Inflammatory macrophage treated with lipopolysaccharide for 1 hour (primary cell): ENCODE data around the gene MEIS2.
A peak's percentile ranks its signal among the peaks of the same experiment; 100 is the strongest.

Experiments
- DNase-seq, 2 donors: peaks; one replicate each; pipeline ENCODE4 v3.0.0-alpha.2; 2020 to 2022

The MEIS2 gene

DNA sequence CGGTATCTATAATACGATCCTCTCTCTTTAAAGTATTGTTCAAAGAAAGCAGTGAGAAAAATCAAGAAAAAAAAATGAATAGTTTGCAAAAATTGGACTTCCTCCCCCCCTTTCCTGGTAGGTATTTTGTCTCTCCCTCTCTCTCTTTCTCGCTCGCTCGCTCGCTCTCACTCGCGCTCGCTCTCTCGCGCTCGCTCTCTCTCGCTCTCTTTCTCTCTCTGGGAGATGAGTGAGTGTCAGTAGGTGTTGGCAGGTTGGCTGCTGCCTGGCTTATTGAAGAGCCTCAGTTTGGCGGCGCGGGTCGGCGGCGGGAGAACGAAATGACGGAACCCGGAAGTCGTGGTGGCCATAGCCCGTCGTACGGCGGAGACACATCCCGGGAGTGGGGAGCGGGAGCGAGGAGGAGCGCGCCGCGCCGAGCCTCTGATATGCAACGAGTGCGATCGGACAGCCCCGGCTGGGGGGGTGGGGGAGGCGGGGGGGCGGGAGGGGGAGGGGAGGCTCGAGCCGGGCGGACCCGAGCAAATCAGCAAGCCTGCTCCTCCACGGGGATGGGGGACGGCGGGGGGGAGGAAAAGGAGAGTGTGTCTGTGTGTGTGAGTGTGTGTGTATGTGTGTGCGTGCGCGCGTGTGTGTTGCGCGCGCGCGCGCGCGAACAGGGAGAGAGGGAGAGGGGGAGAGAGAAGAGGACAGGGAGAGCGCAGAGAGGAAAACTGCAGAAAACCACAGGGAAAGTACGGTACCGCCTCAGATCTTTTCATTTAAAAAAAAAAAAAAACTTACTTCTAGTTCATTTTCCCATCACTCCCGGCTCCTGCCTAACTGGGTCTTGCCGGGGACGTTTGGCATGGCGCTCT, at the start of gene MEIS2:
MEIS2 (minus strand) TSS at position 441 of the 857 bp plus-strand sequence. CDS start 1,083 bp downstream, outside the sequence.
- peak in 1 of 2 donors; percentile 25 for DNase-seq

DNA sequence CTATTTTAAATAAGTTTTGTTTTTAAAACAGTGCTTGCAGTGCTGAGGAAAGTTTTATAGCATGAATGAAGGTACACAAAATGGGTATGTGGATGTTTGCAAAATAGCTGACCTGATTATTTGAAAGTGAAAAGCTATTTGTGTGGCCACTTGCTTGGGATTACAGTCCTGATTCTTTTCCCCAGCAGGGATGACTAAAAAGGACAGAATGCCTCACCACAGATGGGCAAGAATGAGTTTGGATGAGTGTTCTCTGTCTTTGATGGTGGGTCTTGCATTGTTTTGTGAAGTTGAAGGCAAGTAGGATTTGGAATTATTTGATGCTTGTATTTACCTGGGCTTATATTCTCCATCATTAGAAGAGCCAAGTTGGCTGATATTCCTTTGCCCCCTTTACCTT, 48.8 kb upstream of the MEIS2 start:
- DNase-seq = no peak

DNA sequence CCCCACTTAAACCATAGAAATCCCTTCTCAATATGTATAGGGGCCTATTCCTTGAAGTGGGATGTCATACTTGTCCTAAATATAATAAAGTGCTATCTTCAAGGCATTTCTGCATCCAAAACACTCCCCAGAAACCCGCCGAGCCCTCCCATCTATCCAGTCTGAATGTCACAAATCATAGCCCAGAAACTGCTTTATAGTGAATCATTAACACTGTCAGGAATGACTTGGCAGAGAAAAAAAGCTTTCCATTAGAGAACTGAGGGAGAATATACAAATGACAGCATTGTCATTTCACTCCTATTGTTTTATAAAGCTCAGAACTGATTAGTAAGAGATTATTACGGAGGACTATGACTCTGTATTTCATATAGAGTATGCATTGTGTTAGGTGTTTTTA, 48.4 kb upstream of the MEIS2 start:
- DNase-seq = no peak

DNA sequence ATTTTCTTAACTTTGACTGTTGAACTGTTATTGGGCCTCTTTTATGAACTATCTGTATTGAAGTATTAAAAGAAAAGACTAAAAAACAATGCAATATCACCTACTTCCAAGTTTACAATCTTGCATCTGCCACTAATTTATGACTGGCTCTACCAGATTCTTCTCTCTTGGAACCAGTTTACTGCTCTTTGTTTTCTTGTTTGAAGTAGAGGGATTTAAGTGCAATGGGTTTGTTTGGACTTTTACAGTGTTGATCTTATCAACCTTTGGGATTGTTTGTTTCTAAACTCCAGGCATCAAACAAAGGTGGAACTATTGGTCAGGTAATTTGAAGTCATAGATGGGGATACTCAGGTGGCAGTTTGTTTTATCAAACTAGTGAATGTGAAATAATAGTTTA, 43.0 kb upstream of the MEIS2 start:
- no peak for DNase-seq

DNA sequence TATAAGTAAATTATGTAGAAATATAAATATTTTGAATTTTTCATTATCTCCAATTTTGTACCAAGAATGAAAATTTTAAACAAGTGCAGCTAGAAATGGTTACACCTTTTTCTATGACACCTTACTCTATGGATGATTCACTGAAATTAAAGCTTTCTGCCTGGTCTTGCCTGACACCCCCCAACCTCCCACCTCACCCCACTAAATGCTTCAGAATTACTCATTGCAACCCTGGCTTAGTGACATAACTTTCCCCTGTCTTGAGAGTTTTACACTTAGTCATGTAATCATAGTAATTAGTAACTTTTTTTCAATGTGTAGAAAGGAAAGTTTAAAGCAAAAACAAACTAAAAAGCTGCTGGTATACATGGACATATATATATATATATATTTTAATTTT, 42.0 kb upstream of the MEIS2 start:
- no peak for DNase-seq

DNA sequence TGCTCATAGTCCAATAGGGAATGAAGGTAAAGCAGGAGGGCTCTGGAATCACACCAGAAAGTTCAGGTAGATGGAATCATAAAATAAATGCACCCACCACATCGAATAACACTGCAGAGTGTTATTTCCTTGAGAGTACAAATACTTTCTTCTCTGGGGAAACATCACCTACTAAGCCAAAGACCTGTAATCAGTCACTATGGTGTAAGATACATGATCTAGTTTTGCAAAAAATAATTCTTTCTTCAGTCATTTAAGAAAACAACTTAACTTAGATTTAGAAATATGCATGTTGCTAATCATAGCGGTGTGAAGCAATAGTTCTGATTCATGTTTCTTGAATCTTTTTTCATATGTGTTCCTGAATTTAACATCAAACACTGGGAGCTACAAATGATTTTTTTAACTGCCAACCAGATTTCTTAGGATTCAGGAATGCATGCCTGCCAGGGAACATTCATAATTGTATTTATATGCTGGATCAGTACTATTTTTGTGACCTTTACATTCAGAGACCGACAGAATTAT, 40.2 kb upstream of the MEIS2 start:
- DNase-seq = no peak

DNA sequence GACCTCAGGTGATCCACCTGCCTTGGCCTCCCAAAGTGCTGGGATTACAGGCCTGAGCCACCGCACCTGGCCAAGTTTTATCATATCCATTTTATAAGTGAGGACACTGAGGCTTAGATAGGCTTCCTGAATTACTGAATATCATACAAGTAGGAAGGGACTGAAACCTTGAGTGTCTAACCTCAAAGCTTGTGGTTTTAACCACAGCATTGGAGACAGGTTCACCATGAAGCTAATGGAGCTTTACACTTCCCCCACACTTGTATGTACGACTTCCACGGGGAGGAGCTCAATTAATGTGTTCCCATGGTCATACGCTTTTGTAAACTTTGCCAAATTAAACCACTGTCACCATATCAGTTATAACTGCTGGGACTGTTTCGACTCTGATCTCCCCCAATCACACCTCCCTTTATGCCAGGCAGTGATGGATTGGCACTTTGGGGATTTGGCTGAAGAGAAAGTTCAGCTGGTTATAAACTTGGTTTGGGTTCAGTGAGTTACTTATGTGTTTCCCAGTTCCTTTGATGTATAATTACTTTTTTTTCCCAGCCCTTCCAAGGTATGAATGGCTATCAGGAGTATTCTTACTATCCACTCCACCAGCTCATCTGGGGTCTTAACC, 38.4 kb upstream of the MEIS2 start:
- no peak for DNase-seq

DNA sequence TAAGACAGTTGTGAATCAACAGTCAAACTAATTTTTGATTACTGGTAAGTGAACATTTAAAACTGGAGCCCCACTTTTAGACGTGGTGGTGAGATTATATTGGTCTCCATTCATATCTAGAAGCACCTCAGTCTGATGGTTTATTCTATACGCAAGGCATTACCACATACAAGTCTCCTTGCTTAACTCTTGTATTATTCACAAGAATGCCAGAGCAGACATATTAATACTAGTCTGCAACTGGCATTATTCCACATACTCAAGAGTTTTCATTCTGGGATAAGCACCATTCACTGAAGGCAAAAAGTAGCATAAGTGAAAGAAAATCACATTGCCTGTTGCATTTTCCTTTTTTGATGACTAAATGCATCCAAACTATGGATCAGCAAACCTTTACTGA, 36.9 kb upstream of the MEIS2 start:
- DNase-seq = no peak

DNA sequence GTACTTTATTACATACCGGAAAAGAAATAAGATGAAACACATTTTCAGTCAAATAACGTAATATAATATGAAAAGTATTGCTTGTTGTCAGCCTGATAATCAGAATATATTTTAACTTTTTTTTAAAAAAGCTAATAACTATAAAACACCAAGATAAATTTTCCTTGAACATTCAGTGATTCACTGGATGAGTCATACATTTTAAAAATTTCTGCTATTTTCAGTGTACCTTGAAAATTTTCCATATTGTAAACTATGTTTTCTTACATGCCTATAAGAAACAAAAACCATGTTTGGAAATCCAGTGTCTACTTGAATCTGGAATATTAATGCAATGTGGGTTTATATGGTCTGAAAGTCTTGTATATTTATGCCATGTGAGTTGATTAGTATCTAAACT, 36.3 kb upstream of the MEIS2 start:
- no peak for DNase-seq

DNA sequence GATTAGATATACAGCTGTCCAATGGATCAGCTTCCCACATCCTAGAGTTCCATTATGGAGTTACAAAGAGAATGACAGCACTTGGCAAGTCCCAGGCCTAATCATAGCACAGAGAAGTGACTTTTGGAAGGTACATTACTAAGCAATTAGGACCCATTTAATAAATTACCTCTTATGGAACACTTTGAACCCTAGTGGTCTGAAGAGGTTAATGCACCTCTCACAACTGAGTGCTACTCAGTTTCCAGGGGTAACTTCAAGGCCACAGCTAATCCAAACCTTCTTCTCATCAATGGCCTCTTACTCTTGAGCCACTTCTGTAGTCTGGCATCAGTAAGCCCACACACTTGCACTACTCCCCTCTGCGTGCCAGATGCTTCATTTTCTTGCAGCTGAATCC, 34.9 kb upstream of the MEIS2 start:
- DNase-seq = peak in 1 of 2 donors; percentile 5

DNA sequence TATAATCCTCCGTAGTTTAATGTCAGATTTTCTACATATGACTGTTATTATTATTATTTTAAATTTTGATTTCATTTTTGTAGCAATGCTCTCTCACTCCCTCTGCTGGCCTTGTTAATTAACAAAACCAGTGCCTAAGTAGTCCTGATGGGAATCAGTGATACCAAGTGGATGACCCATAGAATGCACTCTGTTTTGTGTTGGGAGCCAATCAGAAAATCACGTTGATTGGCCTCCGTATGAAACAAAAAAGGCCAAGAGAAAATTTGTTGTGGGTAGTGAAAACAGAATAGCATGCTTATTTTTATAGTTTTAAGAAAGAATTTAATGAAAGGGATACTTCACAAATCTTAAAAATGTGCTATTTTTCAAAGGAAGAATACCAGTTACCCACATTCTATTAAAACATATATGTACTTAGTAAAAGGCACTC, 34.4 kb upstream of the MEIS2 start:
- DNase-seq = peak; percentile 12 to 30

DNA sequence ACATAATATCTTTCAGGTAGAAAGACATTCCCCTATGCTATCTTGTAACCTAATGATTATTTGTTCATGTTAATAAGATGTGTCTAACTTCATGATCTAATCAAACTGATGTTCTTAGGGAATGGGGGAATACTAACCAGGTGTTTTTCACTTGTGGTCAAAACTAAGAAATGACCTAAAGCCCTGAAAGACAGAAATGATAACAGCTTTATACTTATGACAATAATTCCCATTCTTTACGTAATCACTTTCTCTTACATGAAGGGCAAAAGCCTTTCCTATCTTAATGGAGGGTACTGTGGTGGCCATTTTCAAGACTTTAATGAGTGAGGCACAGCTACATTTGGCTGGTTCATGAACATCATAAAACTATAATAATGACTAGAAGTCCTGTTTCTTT, 33.9 kb upstream of the MEIS2 start:
- DNase-seq = no peak

DNA sequence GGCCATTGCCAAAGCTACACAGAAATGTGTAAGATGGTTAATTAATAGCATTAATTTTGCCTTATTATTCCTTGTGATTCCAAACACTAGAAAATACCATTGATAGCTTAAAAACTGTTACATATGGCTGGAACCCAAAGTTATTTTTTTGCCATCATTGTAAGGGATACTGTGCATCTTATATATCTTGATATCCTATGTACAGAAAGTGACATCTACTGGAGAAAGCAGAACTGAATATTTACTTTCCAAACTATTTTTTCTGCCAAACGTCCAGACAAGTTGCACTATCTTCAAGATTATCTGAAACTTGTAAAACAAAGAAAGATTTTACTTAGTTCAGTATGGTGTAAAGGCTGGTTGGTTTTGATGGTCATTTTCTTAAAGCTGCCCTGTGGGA, 33.3 kb upstream of the MEIS2 start:
- DNase-seq = no peak

DNA sequence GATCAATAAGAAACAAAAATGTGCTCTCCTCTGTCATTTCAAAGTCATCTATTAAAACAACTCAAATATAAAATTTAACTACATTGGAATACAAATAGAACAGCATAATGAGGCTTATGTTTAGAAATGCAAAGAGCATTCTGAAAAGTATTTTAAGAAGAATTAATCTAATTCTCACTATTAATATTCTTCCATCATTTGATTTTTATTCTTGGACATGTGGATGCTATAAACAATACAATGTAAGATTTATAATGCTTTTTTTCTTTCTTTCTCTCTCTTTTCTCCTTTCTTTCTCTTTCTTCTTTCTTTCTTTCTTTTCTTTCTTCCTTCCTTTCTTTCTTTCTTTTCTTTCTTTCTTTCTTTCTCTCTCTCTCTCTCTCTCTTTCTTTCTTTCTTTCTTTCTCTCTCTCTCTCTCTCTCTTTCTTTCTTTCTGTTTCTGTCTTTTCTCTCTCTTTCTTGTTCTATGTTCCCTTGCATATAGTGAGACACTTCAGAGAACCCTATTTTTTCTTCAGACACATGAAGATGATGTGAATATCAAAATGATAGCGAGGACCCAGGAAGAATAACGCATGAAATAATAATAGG, 32.6 kb upstream of the MEIS2 start:
- no peak for DNase-seq

DNA sequence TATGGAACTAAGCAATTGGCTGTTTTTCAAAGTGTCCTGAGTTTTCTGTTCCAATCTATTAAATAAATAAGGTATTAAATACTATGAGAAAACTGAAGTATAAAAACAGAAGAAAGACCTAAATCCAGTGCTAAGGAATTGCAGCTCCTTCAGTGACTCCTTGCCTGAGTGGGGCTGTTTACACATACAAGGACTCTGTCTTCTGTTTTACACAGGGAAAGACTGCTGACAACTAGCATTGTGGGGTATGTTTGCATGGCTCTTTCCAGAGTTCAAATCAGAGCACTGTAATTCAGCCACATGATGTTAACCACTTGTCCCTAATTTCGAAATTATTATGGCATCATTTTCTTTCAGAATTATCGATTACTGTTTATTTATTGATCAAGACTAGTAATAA, 31.3 kb upstream of the MEIS2 start:
- DNase-seq = no peak

DNA sequence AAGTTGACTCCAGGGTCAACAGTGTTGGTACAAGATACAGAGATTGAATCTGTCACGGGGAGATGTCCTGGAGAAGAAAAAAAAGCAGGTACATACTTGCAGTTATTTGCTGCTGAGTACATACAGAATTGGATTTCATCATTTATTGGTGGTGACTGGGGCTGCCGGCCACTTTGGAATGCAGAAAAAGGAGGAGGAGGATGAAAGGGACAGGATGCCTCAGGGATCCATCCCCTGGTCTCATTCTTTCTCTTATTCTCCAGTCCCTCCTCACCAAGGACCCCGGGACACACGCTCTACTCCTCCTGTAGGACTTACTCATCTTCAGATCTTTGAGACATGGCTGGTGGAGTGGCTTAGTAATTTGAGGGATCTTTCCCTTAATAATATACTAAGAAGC, 30.0 kb upstream of the MEIS2 start:
- no peak for DNase-seq

DNA sequence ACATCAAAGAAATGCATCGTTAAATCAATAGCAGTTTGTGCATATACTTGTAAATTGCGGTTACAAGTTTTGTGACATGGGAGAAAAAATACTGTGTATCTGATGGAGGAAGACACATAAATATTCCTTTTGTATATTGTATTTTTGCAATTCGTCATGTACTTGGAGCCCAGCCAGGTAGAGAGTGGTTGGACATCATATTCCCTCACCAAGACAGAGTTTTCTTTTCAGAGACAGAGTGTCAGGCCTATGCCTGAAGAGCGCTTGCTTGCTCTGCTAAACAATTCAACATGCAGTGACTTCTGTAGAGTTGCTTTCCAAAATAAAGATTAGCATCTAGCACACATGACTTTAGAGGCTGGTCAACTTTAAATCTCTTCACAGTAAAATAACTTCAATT, 24.8 kb upstream of the MEIS2 start:
- DNase-seq = no peak

DNA sequence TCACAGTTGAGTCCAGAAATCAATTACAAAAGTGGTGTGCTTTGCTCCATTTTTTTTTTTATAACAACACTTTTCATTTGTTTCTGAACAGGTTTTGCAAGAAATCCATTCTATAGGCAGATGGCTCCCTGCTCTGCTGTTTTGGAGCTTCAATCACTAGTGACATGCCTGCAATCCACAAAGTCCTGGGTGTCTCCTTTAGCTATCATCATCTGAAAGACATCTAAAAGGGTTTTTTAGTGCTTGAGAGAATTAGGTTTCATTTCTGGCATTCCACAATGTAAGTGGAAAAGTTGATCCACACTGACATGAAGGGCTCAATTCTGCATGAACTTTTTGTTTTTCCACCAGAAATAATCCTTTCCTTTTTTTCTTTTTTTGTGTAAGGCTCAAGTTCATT, 24.0 kb upstream of the MEIS2 start:
- no peak for DNase-seq

DNA sequence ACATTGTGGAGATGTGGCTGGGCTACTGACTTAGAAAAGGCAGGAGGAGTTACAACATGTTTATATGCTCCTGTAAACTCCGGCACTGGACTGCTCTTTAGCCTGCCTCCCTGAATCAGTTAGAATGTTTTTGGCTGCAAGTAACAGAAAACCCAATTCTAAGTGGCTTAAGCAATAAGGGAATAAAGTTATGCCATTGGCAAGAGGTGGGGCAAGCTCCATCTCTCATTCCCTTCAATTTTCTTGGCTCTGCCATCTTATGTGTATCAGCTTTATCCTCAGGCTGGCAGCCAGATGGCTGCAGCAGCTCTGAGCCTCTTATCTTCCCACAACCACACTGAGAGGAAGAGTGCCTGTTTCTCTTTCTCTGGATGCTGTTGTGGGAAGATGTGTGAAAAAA, 22.4 kb upstream of the MEIS2 start:
- no peak for DNase-seq

DNA sequence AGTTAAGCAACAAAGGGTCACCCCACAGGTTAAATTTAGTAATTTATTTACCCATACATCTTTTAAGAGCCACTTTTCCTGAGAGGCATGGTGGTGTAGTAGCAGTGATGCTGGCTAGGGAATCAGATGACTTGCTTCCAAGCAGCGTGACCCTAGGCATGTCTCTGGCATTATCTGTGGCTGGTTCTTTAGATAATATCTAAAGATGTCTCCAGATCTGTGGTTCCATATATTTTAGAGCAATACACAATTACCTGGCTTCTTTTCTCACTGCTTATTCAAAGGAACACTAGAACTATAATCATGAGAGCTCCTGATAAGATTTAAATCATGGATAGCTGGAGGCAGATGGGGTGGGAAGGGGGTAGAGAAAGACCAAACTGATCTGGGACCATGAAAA, 21.1 kb upstream of the MEIS2 start:
- DNase-seq = no peak

DNA sequence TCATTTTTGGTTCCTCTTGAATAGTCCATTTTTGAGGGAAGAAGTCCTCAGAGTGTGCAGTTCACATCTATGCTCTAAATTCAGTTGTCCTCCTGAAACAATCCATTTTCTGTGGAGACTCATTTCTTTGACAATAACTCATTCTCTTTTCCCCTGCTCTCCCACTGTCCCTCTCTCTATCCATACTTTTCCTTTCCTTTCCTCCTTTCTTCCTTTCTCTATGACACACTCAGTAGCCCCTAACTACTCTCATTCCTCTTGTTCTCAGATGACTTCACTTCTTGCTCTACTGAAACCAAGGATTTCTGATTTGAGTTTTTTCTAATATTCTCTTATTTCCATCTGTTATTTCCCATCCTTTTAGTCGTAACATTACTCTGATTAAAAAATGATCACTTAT, 16.7 kb upstream of the MEIS2 start:
- DNase-seq = no peak

DNA sequence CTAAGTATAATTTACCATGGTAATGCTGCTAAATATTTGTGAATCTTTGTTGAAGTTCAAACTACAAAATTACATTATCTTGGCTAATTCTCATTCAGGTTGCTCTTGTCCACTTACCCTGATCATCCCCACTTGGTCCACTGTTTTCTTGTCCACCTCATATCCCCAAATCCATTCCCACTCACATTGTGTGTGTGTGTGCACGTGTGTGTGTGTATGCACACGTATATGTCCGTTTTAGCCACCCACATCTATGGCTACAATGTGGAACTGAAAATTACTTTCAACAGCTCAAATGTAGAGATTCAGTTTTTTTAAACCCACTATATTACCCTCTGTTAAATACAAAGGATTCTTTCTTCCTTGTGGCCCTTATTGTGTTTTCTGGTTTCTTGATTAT, 15.2 kb upstream of the MEIS2 start:
- no peak for DNase-seq

DNA sequence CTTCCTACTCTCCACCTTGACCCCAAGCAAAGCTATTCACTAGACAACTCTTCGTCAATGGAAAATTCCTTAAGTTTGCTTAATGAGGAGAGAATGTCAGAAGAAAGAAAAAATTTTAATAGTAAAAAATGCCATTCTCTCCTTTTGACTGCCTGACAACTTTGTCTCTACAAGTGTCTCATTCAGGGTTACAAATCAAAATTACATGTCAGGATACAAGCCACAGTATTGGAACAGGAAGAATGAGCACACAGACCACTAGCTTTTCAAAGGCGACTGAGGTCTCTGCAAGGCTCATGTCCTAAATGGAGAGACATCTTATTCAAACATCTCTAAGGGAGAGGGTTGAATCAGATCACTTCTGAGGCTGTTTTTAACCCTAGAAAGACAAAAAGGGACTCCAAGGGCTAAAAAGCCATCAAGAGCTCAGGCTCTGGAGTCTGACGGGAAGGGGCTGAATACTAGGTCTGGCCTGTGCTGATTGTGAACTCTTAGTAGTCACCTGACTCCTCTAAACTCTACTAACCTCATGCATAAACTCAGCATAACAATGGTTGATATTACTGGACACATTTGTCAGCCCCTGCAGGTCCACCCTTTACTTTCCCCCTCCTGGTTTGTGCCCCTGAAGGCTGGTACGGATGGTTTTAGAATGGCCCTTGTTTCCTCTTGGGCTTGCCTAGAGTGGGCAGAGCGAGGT, 12.8 kb upstream of the MEIS2 start:
- no peak for DNase-seq
